Nephron (organoid): ENCODE measurements around the gene ADSS1.
A peak's percentile ranks its signal among the peaks of the same experiment; 100 is the strongest.

Experiments used
- H3K27ac Mint-ChIP-seq, 3 experiments: 2 replicates each; pipeline ENCODE4 v1.8.0; 2020; ENCODE audit warnings: mixed read lengths in 3 of 3, mild to moderate bottlenecking in 2 of 3, moderate library complexity in 1 of 3
- H3K27me3 Mint-ChIP-seq: 2 replicates; pipeline ENCODE4 v1.8.0; 2021; ENCODE audit warnings: low read depth, mild to moderate bottlenecking, moderate library complexity, mixed read lengths
- H3K36me3 Mint-ChIP-seq: 2 replicates; pipeline ENCODE4 v1.8.0; 2020; ENCODE audit warnings: low read depth, mixed read lengths
- H3K4me1 Mint-ChIP-seq: 2 replicates; pipeline ENCODE4 v1.8.0; 2020; ENCODE audit warnings: mixed read lengths
- H3K4me3 Mint-ChIP-seq, 3 experiments: 2 replicates each; pipeline ENCODE4 v1.8.0; 2020; ENCODE audit warnings: mild to moderate bottlenecking in 3 of 3, mixed read lengths in 3 of 3, moderate library complexity in 2 of 3
- H3K9me3 Mint-ChIP-seq: 2 replicates; pipeline ENCODE4 v1.8.0; 2020; ENCODE audit warnings: mixed read lengths
- CTCF ChIP-seq, 3 experiments: fragments of 200-600 bp; sonication (generic); IDR thresholded peaks; one replicate each; pipeline ENCODE4 v1.5.0; 2021; ENCODE audit warnings: antibody characterized with exemption in 3 of 3; ENCODE audit not compliant: unreplicated experiment in 3 of 3

ADSS1 gene

DNA sequence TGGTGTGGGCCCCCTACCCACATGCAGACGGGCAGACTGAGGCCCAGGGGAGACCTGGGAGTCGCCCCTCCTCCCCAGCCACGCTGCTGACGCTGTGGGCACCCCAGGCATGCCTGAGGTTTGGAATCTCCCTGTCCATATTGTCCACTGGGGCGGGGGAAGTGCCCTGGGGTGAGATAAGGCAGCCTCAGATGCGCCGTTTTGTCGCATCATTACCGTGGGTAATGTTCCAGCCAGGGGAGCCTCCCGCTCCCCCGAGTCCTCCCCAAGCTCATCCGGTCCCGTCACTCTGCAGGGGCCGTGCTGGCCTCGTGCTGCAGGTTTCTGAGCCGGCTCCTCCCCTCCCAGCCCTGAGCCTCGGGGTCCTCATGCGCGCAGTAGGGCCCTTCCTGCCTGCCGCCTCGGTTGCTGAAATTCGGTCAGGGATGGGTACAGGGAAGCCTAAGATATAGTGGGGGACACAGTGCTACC, 23.2 kb upstream of the ADSS1 start:
- Mint-ChIP-seq H3K36me3 (peaks cover 12% of the 10 kb centered on the region), H3K4me1 (peaks cover 31% of the 10 kb centered on the region), H3K27ac (peak overlapping the region in 1 of 3 experiments; percentile 37), H3K4me3 (peak overlapping the region in 1 of 3 experiments; percentile 41), H3K9me3 (peaks cover 2% of the 10 kb centered on the region), H3K27me3 (peaks cover 4% of the 10 kb centered on the region)
- no peak for TF ChIP-seq CTCF (IDR thresholded peaks at IDR 0.05; ENCODE audit: unreplicated experiment in 3 of 3)

DNA sequence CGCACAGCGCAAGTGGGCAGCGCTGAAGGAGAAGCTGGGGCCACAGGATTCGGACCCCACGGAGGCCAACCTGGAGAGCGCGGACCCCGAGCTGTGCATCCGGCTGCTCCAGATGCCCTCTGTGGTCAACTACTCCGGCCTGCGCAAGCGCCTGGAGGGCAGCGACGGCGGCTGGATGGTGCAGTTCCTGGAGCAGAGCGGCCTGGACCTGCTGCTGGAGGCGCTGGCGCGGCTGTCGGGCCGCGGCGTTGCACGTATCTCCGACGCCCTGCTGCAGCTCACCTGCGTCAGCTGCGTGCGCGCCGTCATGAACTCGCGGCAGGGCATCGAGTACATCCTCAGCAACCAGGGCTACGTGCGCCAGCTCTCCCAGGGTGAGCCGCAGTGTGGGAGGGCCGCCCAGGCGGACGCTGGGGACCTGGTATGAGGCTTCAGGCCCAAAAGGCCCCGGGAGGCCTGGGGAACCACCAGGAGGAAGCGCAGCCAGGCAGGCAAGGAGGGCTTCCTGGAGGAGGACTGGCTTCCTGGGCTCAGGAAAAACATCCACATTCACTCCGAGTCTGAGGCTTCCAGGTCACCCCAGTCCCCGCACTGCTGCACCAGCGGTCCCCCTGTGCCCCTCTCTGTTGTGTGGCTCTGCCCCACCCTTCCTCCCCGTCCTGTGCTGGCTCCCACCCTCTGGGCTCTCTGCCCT, 22.5 kb upstream of the ADSS1 start:
- H3K4me3 Mint-ChIP-seq = no peak overlapping the region
- H3K9me3 Mint-ChIP-seq = peaks cover 2% of the 10 kb centered on the region
- H3K27me3 Mint-ChIP-seq = peaks cover 4% of the 10 kb centered on the region
- TF ChIP-seq CTCF (IDR thresholded peaks at IDR 0.05; ENCODE audit: unreplicated experiment in 3 of 3) = no peak
- peaks cover 12% of the 10 kb centered on the region for H3K36me3 Mint-ChIP-seq
- H3K4me1 Mint-ChIP-seq = peaks cover 27% of the 10 kb centered on the region
- no peak overlapping the region for H3K27ac Mint-ChIP-seq

- no peak for TF ChIP-seq CTCF (IDR thresholded peaks at IDR 0.05; ENCODE audit: unreplicated experiment in 3 of 3)
- Mint-ChIP-seq H3K27ac (no peak overlapping the region), H3K4me1 (peaks cover 27% of the 10 kb centered on the region), H3K36me3 (peaks cover 12% of the 10 kb centered on the region), H3K27me3 (peaks cover 4% of the 10 kb centered on the region), H3K9me3 (peaks cover 2% of the 10 kb centered on the region), H3K4me3 (no peak overlapping the region)
Observed at GRCh38 chr14:104702106-104702505, 21.9 kb upstream of the ADSS1 start.

GRCh38 chr14:104702673-104703072, 21.4 kb upstream of the ADSS1 start:
- H3K4me1 Mint-ChIP-seq = peaks cover 23% of the 10 kb centered on the region
- peaks cover 4% of the 10 kb centered on the region for H3K27me3 Mint-ChIP-seq
- H3K27ac Mint-ChIP-seq = no peak overlapping the region
- H3K9me3 Mint-ChIP-seq = peaks cover 2% of the 10 kb centered on the region
- TF ChIP-seq CTCF (IDR thresholded peaks at IDR 0.05; ENCODE audit: unreplicated experiment in 3 of 3) = no peak
- peaks cover 12% of the 10 kb centered on the region for H3K36me3 Mint-ChIP-seq
- no peak overlapping the region for H3K4me3 Mint-ChIP-seq

- Mint-ChIP-seq H3K4me1 (peaks cover 17% of the 10 kb centered on the region), H3K36me3 (peaks cover 12% of the 10 kb centered on the region)
- TF ChIP-seq CTCF (IDR thresholded peaks at IDR 0.05; ENCODE audit: unreplicated experiment in 3 of 3) = no peak
Observed at GRCh38 chr14:104703269-104703668, 20.8 kb upstream of the ADSS1 start.

DNA sequence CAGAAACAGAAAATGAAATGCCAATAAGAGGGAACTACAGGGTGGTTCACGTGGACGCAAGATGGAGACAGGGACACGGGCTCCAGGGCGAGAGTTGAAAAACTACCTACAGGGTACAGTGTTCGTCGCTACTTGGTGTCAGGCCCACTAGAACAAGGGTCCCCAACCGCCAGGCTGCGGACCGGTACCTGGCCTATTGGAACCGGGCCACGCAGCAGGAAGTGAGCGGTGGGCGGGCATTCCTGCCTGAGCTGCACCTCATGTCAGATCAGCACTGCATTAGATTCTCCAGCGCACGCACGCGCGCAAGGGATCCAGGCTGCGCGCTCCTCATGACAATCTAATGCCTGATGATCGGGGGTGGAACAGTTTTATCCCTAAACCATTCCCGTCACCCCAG, 19.8 kb upstream of the ADSS1 start:
- Mint-ChIP-seq H3K36me3 (peaks cover 12% of the 10 kb centered on the region), H3K9me3 (peaks cover 2% of the 10 kb centered on the region), H3K27me3 (peaks cover under 1% of the 10 kb centered on the region), H3K4me1 (peaks cover 15% of the 10 kb centered on the region), H3K27ac (no peak overlapping the region), H3K4me3 (no peak overlapping the region)
- TF ChIP-seq CTCF (IDR thresholded peaks at IDR 0.05; ENCODE audit: unreplicated experiment in 3 of 3) = no peak

More at GRCh38 chr14:104703269-104703668, 20.8 kb upstream of the ADSS1 start:
- H3K27me3 Mint-ChIP-seq = peaks cover 4% of the 10 kb centered on the region
- H3K4me3 Mint-ChIP-seq = no peak overlapping the region
- H3K27ac Mint-ChIP-seq = no peak overlapping the region
- H3K9me3 Mint-ChIP-seq = peaks cover 2% of the 10 kb centered on the region
